Pancreas (tissue), 10 donors: ENCODE data around the gene TOM1. TPM values are rescaled to one million over a fixed set of nuclear protein-coding genes. Genes with fewer than 3 reads are reported as not detected.
"Not testable (repeated sequence)": the region's sequence is repeated elsewhere in the genome, so short reads cannot be mapped to it uniquely, and the experiment has no call there.

ENCODE experiments used
- ATAC-seq, 4 donors: fragments of 200-7000 bp; cut with Tn5 transposase; one replicate each; pipeline versions ENCODE4 v1.8.0 to v1.9.1; 2020; ENCODE audit warnings: mild to moderate bottlenecking in 4 of 4, moderate library complexity in 4 of 4
- DNase-seq, 6 donors: peaks; one replicate each; pipeline ENCODE4 v3.0.0-alpha.2; 2020
- FAIRE-seq: peaks from 2 replicates; lab custom pipeline; 2012; peaks lifted over from hg19 to GRCh38; lab: Jason Lieb, UNC
- H3K27ac ChIP-seq, 4 donors: fragments of 200-600 bp; sonication (generic); 1 replicate in 3 of 4; 2 replicates in 1 of 4; pipeline versions ENCODE4 v1.5.0 to v1.8.0; 2020
- H3K27me3 ChIP-seq, 4 donors: fragments of 200-600 bp; one replicate each; pipeline ENCODE4 v1.8.0; 2021
- H3K36me3 ChIP-seq, 3 donors: fragments of 200-600 bp; sonication (generic) in 1 of 3; one replicate each; pipeline versions ENCODE4 v1.5.0 to v1.8.0; 2020 to 2021
- H3K4me1 ChIP-seq, 3 donors: fragments of 200-600 bp; one replicate each; pipeline ENCODE4 v1.8.0; 2021
- H3K4me3 ChIP-seq, 4 donors: fragments of 200-600 bp; sonication (generic) in 2 of 4; one replicate each; pipeline versions ENCODE4 v1.5.0 to v1.8.0; 2020 to 2021
- H3K9me3 ChIP-seq, 4 donors: fragments of 200-600 bp; one replicate each; pipeline ENCODE4 v1.8.0; 2021
- CTCF ChIP-seq, 4 donors: fragments of 200-600 bp; sonication (generic) in 3 of 4; IDR thresholded peaks; one replicate each; pipeline versions ENCODE4 v1.5.0 to v1.8.0; 2021; ENCODE audit warnings: antibody characterized with exemption in 4 of 4
- WGBS, 2 donors: extraction: QIAGEN DNeasy Blood & Tissue Kit; methylation state at CpG; one replicate each; pipeline ENCODE4 v1.1.7; 2013; 5-methylcytosine and 5-hydroxymethylcytosine counted together
- intact Hi-C, 3 donors: fragments of 100-400 bp; cut with DNase I; formaldehyde crosslinking; loops; one replicate each; pipeline versions ENCODE4 v1.11.1 to v1.14.2; 2022
- polyA plus RNA-seq, 2 donors: library from polyadenylated mRNA; stranded (reverse); fragments of 200-250 nt; gene quantifications; one replicate each; pipeline ENCODE4 v1.2.3, GENCODE V29; 2013
- total RNA-seq, 6 donors: library from RNA; stranded (reverse); fragmentation: NEBNext Ultra II Directional in 4 of 6; extraction: Animal tissue kit (Norgen Biotek cat#: 25700) in 4 of 6; gene quantifications; one replicate each; pipeline versions ENCODE4 v1.2.1 to v1.2.4, GENCODE V29; 2021 to 2023
- donor health status: healthy with polysubstance abuse.
- donor health status: DM: no; HTN: no; CAD: no; lungs with moderate emphysema.
- donor health status: DM: no; HTN: no; CAD: no.
- donor health status: control.
- donor health status: control.
- donor health status: Bipolar disorder and iron deficiency.
- donor health status: DM: yes; HTN: yes; CAD: no.
- donor health status: DM: no; HTN: no; CAD: no.
- donor health status: DM: no; HTN: no; CAD: no.
- donor health status: DM: yes; HTN: yes; CAD: no.

TOM1 gene
- total and polyA plus RNA-seq, 8 donors, result 18.4 to 33.7 (median 21.0) TPM

DNA sequence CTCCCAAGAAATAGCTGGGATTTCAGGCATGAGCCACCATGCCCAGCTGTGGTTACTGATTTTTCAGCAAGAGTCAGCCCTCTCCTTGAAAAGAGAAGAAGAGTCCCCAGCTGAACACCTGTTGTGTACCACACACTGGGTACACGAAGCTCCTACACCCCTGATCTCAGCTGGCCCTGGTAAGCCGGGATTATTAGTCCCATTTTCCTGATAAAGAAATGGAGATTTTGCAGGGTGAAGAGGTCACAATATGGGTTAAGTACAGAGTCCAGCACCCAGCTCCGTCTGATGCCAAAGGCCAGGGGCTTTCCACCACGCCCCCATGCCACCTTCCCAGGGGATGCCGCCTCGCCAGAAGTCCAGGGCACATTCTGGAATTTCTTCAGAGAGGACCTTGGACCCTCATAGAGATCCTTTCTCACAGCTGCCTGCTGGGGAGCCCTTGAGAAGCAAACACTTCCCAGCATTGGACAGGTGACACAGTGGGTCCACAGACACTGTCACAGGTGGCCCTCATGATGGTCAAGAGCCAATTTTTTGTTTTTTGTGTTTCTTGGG, 61.4 kb downstream of the TOM1 start:
- no peak for FAIRE-seq
- TF ChIP-seq CTCF (IDR thresholded peaks at IDR 0.05), result no peak
- WGBS, 2 donors, result 28 to 47% methylated on average over 6 of the region's 6 CpGs
- Histone ChIP-seq H3K36me3 (no peaks in the 10 kb centered on the region), H3K4me3 (no peak overlapping the region), H3K27ac (no peak overlapping the region), H3K4me1 (no peaks in the 10 kb centered on the region), H3K27me3 (no peaks in the 10 kb centered on the region), H3K9me3 (no peaks in the 10 kb centered on the region)
- ATAC-seq, result no peak
- DNase-seq, result no peak
- intact Hi-C loops, result loop anchor here in 1 of 3 donors (10.0 kb wide), 1 partner anchor 54 kb away; no protein-coding TSS in a partner anchor

DNA sequence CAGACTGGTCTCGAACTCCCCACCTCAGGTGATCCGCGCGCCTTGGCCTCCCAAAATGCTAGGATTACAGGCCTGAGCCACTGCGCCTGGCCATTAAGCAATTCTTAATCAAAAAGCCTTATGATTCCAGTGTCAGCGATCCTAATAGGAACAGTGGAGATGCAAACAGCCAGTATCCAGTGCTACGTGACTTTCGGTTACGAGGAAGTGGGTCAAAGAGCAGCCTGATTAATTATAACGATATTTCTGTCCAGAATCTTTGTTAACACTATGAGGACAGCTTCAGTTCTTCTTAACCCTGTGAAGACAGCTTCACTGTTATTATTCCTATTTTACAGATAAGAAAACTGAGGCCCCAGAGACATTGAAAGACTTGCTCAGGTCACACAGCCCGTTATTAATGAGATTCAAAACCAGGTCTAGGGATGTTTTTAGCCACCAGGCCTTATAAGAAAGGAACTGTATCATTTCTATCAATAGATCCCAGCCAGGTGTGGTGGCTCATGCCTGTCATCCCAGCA, 63.9 kb downstream of the TOM1 start:
- H3K4me3 ChIP-seq, result no peak overlapping the region
- FAIRE-seq, result no peak
- no peak for DNase-seq
- H3K4me1 ChIP-seq, result no peaks in the 10 kb centered on the region
- no peaks in the 10 kb centered on the region for H3K9me3 ChIP-seq
- intact Hi-C loops, result loop anchor here in 1 of 3 donors (10.0 kb wide), 1 partner anchor 51 kb away; no protein-coding TSS in a partner anchor
- no peak overlapping the region for H3K27ac ChIP-seq
- no peak for ATAC-seq
- no peaks in the 10 kb centered on the region for H3K27me3 ChIP-seq
- 85 to 88% methylated on average over 11 of the region's 11 CpGs for WGBS, 2 donors
- H3K36me3 ChIP-seq, result no peaks in the 10 kb centered on the region
- no peak for TF ChIP-seq CTCF (IDR thresholded peaks at IDR 0.05)

GRCh38 chr22:35364230-35364629, 64.5 kb downstream of the TOM1 start:
- 80 to 83% methylated on average over 7 of the region's 7 CpGs for WGBS, 2 donors
- H3K27me3 ChIP-seq, H3K27ac ChIP-seq, H3K36me3 ChIP-seq, H3K4me1 ChIP-seq, H3K9me3 ChIP-seq, DNase-seq, FAIRE-seq, H3K4me3 ChIP-seq: not testable (repeated sequence)
- intact Hi-C loops, result loop anchor here in 1 of 3 donors (10.0 kb wide), 1 partner anchor 51 kb away; no protein-coding TSS in a partner anchor
- ATAC-seq, result peak in 2 of 4 donors; percentile 42 to 52

DNA sequence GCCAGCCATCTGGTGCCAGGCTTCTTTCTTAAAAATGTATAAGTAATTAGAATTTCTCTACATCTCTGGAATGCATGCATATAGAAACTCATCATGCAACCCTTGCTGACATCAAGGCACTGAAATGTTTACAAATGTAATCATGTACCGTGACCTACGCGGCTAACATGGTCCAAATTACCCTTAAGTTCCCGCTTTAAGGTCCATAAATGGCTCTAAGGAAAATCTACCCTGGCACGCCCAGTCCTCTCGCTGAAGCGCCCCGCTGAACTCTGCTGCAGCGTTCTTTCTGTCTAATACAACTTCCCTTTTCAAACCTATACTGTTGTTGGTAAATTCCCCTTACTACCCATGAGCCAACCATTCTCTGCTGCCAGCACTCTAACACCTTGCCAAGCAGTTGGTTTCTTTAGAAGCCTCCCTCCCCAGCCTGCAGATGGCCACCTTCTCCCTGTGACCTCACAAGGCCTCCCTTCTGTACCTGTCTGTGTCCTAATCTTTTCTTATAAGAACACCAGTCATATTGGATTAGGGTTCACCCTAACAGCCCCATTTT, 67.7 kb downstream of the TOM1 start:
- no peak overlapping the region for H3K4me3 ChIP-seq
- no peak for FAIRE-seq
- H3K4me1 ChIP-seq, result peaks cover 0 to 3% (median 0%) of the 10 kb centered on the region in 3 donors
- WGBS, 2 donors, result 87 to 88% methylated on average over 9 of the region's 9 CpGs
- intact Hi-C loops, result loop anchor here in 1 of 3 donors (10.0 kb wide), 1 partner anchor 47 kb away; no protein-coding TSS in a partner anchor
- H3K36me3 ChIP-seq, result no peaks in the 10 kb centered on the region
- no peak overlapping the region for H3K27ac ChIP-seq
- TF ChIP-seq CTCF (IDR thresholded peaks at IDR 0.05), result no peak
- H3K9me3 ChIP-seq, result no peaks in the 10 kb centered on the region
- H3K27me3 ChIP-seq, result no peaks in the 10 kb centered on the region
- ATAC-seq, result peak in 1 of 4 donors; percentile 6
- no peak for DNase-seq

GRCh38 chr22:35368386-35368785, 68.7 kb downstream of the TOM1 start:
- H3K27me3 ChIP-seq, result no peaks in the 10 kb centered on the region
- H3K4me1 ChIP-seq, result peaks cover 0 to 3% (median 0%) of the 10 kb centered on the region in 3 donors
- H3K9me3 ChIP-seq, result no peaks in the 10 kb centered on the region
- ATAC-seq (no peak), FAIRE-seq (no peak), DNase-seq (no peak)
- TF ChIP-seq CTCF (IDR thresholded peaks at IDR 0.05), result no peak
- intact Hi-C loops, result loop anchor here in 1 of 3 donors (10.0 kb wide), 1 partner anchor 46 kb away; no protein-coding TSS in a partner anchor
- H3K36me3 ChIP-seq, result no peaks in the 10 kb centered on the region
- no peak overlapping the region for H3K27ac ChIP-seq
- H3K4me3 ChIP-seq, result no peak overlapping the region
- WGBS, 2 donors, result 78 to 89% methylated on average over 5 to 6 of the region's 6 CpGs
